Neural cell (in vitro differentiated cells): Measurements from ENCODE around the gene IFFO2. TPM values are rescaled to one million over a fixed set of nuclear protein-coding genes. Genes with fewer than 3 reads are reported as not detected.
"Not testable (repeated sequence)": the region's sequence is repeated elsewhere in the genome, so short reads cannot be mapped to it uniquely, and the experiment has no call there.

Experiments
- H2AFZ ChIP-seq: fragments of 200-600, 300-800 bp; sonication (generic), shearing (Covaris generic); 2 replicates; pipeline ENCODE4 v1.6.0; 2014; ENCODE audit warnings: low read depth, mild to moderate bottlenecking, antibody characterized with exemption, low read length, moderate library complexity
- H3F3A ChIP-seq: fragments of 200-600 bp; shearing (Covaris generic); 2 replicates; pipeline ENCODE4 v1.6.1; 2016; ENCODE audit warnings: mild to moderate bottlenecking, moderate library complexity, mixed read lengths, antibody characterized with exemption, low read length; ENCODE audit not compliant: insufficient read depth, poor library complexity, severe bottlenecking
- H3K27ac ChIP-seq: fragments of 200-600, 300-800 bp; sonication (generic), shearing (Covaris generic); 2 replicates; pipeline ENCODE4 v1.5.1; 2014; ENCODE audit warnings: mild to moderate bottlenecking, low read length, moderate library complexity
- H3K27me3 ChIP-seq: fragments of 300-800, 200-600 bp; sonication (generic), shearing (Covaris generic); 2 replicates; pipeline ENCODE4 v1.6.0; 2014; ENCODE audit warnings: mild to moderate bottlenecking, low read depth, low read length, moderate library complexity; ENCODE audit not compliant: insufficient read depth
- H3K36me3 ChIP-seq: fragments of 300-800, 200-600 bp; sonication (generic), shearing (Covaris generic); 2 replicates; pipeline ENCODE4 v1.5.1; 2014; ENCODE audit warnings: mild to moderate bottlenecking, antibody characterized with exemption, low read length, moderate library complexity; ENCODE audit not compliant: insufficient read depth
- H3K4me2 ChIP-seq: fragments of 300-800, 200-600 bp; sonication (generic), shearing (Covaris generic); 2 replicates; pipeline ENCODE4 v1.6.0; 2014; ENCODE audit warnings: mild to moderate bottlenecking, low read length
- H3K4me3 ChIP-seq: fragments of 300-800, 200-600 bp; sonication (generic), shearing (Covaris generic); 2 replicates; pipeline ENCODE4 v1.5.1; 2014; ENCODE audit warnings: mild to moderate bottlenecking, low read length, moderate library complexity
- H3K79me2 ChIP-seq: fragments of 200-600 bp; shearing (Covaris generic); replicated peaks from 2 replicates; pipeline ENCODE4 v1.6.0; 2014; ENCODE audit warnings: mild to moderate bottlenecking, low read length, moderate library complexity; ENCODE audit not compliant: insufficient read depth
- H3K9ac ChIP-seq: fragments of 300-800, 200-600 bp; sonication (generic), shearing (Covaris generic); 2 replicates; pipeline ENCODE4 v1.6.1; 2016; ENCODE audit warnings: mild to moderate bottlenecking, low read length, mixed read lengths
- H3K9me2 ChIP-seq: fragments of 200-600 bp; shearing (Covaris generic); 2 replicates; pipeline ENCODE4 v1.6.1; 2016; ENCODE audit warnings: mild to moderate bottlenecking, low read length, mixed read lengths; ENCODE audit not compliant: insufficient read depth
- H3K9me3 ChIP-seq: fragments of 200-600, 300-800 bp; sonication (generic), shearing (Covaris generic); 2 replicates; pipeline ENCODE4 v1.6.1; 2016; ENCODE audit warnings: mild to moderate bottlenecking, mixed run types, low read length, moderate library complexity, mixed read lengths
- H4K20me1 ChIP-seq: fragments of 200-600 bp; shearing (Covaris generic); 2 replicates; pipeline ENCODE4 v1.6.1; 2016; ENCODE audit warnings: mild to moderate bottlenecking, mixed run types; ENCODE audit not compliant: insufficient read depth
- EP300 ChIP-seq: fragments of 450-650 bp; conservative IDR thresholded peaks from 2 replicates; pipeline ENCODE4 v1.6.1; 2014; ENCODE audit warnings: antibody characterized with exemption, mild to moderate bottlenecking, moderate library complexity; ENCODE audit not compliant: poor library complexity, severe bottlenecking
- EZH2 ChIP-seq: fragments of 200-600, 300-800 bp; shearing (Covaris generic), sonication (generic); IDR thresholded peaks from 2 replicates; pipeline ENCODE4 v1.6.1; 2014; ENCODE audit warnings: antibody characterized with exemption, low read length, borderline replicate concordance, mild to moderate bottlenecking; ENCODE audit not compliant: insufficient read depth, poor library complexity, severe bottlenecking
- MXI1 ChIP-seq: fragments of 450-650 bp; conservative IDR thresholded peaks from 2 replicates; pipeline ENCODE4 v1.6.1; 2014; ENCODE audit warnings: antibody characterized with exemption, mild to moderate bottlenecking; ENCODE audit not compliant: poor library complexity, severe bottlenecking
- POLR2AphosphoS5 ChIP-seq: IDR thresholded peaks from 2 replicates; pipeline ENCODE4 v1.6.1; 2012
- RAD21 ChIP-seq: fragments of 450-650 bp; conservative IDR thresholded peaks from 2 replicates; pipeline ENCODE4 v1.6.1; 2014; ENCODE audit warnings: antibody characterized with exemption, mild to moderate bottlenecking, moderate library complexity
- SMC3 ChIP-seq: fragments of 450-650 bp; conservative IDR thresholded peaks from 2 replicates; pipeline ENCODE4 v1.6.1; 2014; ENCODE audit warnings: antibody characterized with exemption, mild to moderate bottlenecking, moderate library complexity; ENCODE audit not compliant: poor library complexity
- TAF1 ChIP-seq: IDR thresholded peaks from 2 replicates; pipeline ENCODE4 v1.6.1; 2012; ENCODE audit warnings: low read depth
- polyA plus RNA-seq: library from polyadenylated mRNA; depleted of rRNA; stranded (reverse); fragments of >200 nt; gene quantifications from 2 replicates; pipeline ENCODE4 v1.2.3, GENCODE V29; 2014
- TF ChIP-seq, protein P1 (sequence below): fragments of 450-650 bp; IDR thresholded peaks from 2 replicates; pipeline ENCODE4 v1.5.1; 2014; ENCODE audit warnings: antibody characterized with exemption, mild to moderate bottlenecking, moderate library complexity; ENCODE audit not compliant: poor library complexity, severe bottlenecking
- TF ChIP-seq, protein P2 (sequence below): IDR thresholded peaks from 2 replicates; pipeline ENCODE4 v1.6.1; 2012; ENCODE audit warnings: borderline replicate concordance

The IFFO2 gene
- polyA plus RNA-seq, 1 donor from 2014 or later, result 2.6 TPM

GRCh38 chr1:18893120-18893519 lies 63.4 kb downstream of the IFFO2 start:
- no peaks in the 10 kb centered on the region for H3K79me2 ChIP-seq
- H3K4me2 ChIP-seq, result no peak overlapping the region
- no peaks in the 10 kb centered on the region for H3K9me3 ChIP-seq
- H3K9me2 ChIP-seq, result no peaks in the 10 kb centered on the region
- H2AFZ ChIP-seq, result no peak overlapping the region
- no peaks in the 10 kb centered on the region for H3K36me3 ChIP-seq
- no peak overlapping the region for H3K4me3 ChIP-seq
- no peaks in the 10 kb centered on the region for H3F3A ChIP-seq
- no peaks in the 10 kb centered on the region for H3K27me3 ChIP-seq
- H3K9ac ChIP-seq, result no peak overlapping the region
- no peak for TF ChIP-seq EP300
- TF ChIP-seq, protein P1, sequence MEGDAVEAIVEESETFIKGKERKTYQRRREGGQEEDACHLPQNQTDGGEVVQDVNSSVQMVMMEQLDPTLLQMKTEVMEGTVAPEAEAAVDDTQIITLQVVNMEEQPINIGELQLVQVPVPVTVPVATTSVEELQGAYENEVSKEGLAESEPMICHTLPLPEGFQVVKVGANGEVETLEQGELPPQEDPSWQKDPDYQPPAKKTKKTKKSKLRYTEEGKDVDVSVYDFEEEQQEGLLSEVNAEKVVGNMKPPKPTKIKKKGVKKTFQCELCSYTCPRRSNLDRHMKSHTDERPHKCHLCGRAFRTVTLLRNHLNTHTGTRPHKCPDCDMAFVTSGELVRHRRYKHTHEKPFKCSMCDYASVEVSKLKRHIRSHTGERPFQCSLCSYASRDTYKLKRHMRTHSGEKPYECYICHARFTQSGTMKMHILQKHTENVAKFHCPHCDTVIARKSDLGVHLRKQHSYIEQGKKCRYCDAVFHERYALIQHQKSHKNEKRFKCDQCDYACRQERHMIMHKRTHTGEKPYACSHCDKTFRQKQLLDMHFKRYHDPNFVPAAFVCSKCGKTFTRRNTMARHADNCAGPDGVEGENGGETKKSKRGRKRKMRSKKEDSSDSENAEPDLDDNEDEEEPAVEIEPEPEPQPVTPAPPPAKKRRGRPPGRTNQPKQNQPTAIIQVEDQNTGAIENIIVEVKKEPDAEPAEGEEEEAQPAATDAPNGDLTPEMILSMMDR, result no peak
- TF ChIP-seq RAD21, result no peak
- TF ChIP-seq, protein P2, sequence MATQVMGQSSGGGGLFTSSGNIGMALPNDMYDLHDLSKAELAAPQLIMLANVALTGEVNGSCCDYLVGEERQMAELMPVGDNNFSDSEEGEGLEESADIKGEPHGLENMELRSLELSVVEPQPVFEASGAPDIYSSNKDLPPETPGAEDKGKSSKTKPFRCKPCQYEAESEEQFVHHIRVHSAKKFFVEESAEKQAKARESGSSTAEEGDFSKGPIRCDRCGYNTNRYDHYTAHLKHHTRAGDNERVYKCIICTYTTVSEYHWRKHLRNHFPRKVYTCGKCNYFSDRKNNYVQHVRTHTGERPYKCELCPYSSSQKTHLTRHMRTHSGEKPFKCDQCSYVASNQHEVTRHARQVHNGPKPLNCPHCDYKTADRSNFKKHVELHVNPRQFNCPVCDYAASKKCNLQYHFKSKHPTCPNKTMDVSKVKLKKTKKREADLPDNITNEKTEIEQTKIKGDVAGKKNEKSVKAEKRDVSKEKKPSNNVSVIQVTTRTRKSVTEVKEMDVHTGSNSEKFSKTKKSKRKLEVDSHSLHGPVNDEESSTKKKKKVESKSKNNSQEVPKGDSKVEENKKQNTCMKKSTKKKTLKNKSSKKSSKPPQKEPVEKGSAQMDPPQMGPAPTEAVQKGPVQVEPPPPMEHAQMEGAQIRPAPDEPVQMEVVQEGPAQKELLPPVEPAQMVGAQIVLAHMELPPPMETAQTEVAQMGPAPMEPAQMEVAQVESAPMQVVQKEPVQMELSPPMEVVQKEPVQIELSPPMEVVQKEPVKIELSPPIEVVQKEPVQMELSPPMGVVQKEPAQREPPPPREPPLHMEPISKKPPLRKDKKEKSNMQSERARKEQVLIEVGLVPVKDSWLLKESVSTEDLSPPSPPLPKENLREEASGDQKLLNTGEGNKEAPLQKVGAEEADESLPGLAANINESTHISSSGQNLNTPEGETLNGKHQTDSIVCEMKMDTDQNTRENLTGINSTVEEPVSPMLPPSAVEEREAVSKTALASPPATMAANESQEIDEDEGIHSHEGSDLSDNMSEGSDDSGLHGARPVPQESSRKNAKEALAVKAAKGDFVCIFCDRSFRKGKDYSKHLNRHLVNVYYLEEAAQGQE, result no peak
- no peak overlapping the region for H3K27ac ChIP-seq
- H4K20me1 ChIP-seq, result no peaks in the 10 kb centered on the region

- H4K20me1 ChIP-seq, H3K79me2 ChIP-seq, H2AFZ ChIP-seq, H3K27ac ChIP-seq, H3K9me2 ChIP-seq, H3K9me3 ChIP-seq, H3K4me3 ChIP-seq, H3F3A ChIP-seq, H3K4me2 ChIP-seq, H3K9ac ChIP-seq, H3K27me3 ChIP-seq, H3K36me3 ChIP-seq: not testable (repeated sequence)
Measured at GRCh38 chr1:18891858-18892257, 64.6 kb downstream of the IFFO2 start.

GRCh38 chr1:18891426-18891780 lies 65.1 kb downstream of the IFFO2 start:
- Histone ChIP-seq H3K9me3 (no peaks in the 10 kb centered on the region), H3K4me2 (no peak overlapping the region), H3K27me3 (no peaks in the 10 kb centered on the region), H3K4me3 (no peak overlapping the region), H3K27ac (no peak overlapping the region), H3F3A (no peaks in the 10 kb centered on the region), H2AFZ (no peak overlapping the region), H3K9me2 (no peaks in the 10 kb centered on the region), H3K9ac (no peak overlapping the region), H4K20me1 (no peaks in the 10 kb centered on the region), H3K36me3 (no peaks in the 10 kb centered on the region), H3K79me2 (no peaks in the 10 kb centered on the region)
- TF ChIP-seq TAF1 (no peak), MXI1 (no peak), EP300 (no peak), EZH2 (no peak), POLR2AphosphoS5 (no peak), SMC3 (no peak), RAD21 (no peak)
- TF ChIP-seq, protein P2, result no peak
- TF ChIP-seq, protein P1, result no peak
